Mesodermal cell (in vitro differentiated cells): ENCODE measurements around the gene BEX5. TPM values are rescaled to one million over a fixed set of nuclear protein-coding genes. Genes with fewer than 3 reads are reported as not detected.
"Not testable (repeated sequence)": the region's sequence is repeated elsewhere in the genome, so short reads cannot be mapped to it uniquely, and the experiment has no call there.

Experiments
- H3K27ac ChIP-seq: 2 replicates; pipeline ENCODE4 v1.7.0; 2013; ENCODE audit warnings: mild to moderate bottlenecking, low read depth, low read length, moderate library complexity; ENCODE audit not compliant: severe bottlenecking
- H3K36me3 ChIP-seq: 2 replicates; pipeline ENCODE4 v1.7.1; 2013; ENCODE audit warnings: mild to moderate bottlenecking, low read length, moderate library complexity; ENCODE audit not compliant: control insufficient read depth, insufficient read depth
- H3K4me1 ChIP-seq: one replicate; pipeline ENCODE4 v1.7.1; 2013; ENCODE audit warnings: mild to moderate bottlenecking, low read length; ENCODE audit not compliant: insufficient read depth, control insufficient read depth, poor library complexity, severe bottlenecking
- H3K4me3 ChIP-seq: 2 replicates; pipeline ENCODE4 v1.7.0; 2013; ENCODE audit warnings: low read length, control low read depth, mild to moderate bottlenecking; ENCODE audit not compliant: insufficient read depth, poor library complexity, severe bottlenecking; ENCODE audit errors: extremely low read depth
- H3K9me3 ChIP-seq: 2 replicates; pipeline ENCODE4 v1.7.1; 2013; ENCODE audit warnings: mild to moderate bottlenecking, low read length, moderate library complexity; ENCODE audit not compliant: control insufficient read depth
- WGBS, 2 experiments: methylation state at CpG; one replicate each; pipeline ENCODE4 v1.1.5; 2013; ENCODE audit warnings: missing lambda C conversion rate in 2 of 2; ENCODE audit not compliant: insufficient coverage in 2 of 2; 5-methylcytosine and 5-hydroxymethylcytosine counted together
- polyA plus RNA-seq, 2 experiments: library from polyadenylated mRNA; stranded (reverse); fragments of 50-300 nt; gene quantifications; one replicate each; pipeline ENCODE4 v1.2.3, GENCODE V29; 2013

Gene BEX5
- 2.9 TPM for polyA plus RNA-seq (2013, experiment 1 of 2)
- polyA plus RNA-seq (2013, experiment 2 of 2), result 1.3 TPM

DNA sequence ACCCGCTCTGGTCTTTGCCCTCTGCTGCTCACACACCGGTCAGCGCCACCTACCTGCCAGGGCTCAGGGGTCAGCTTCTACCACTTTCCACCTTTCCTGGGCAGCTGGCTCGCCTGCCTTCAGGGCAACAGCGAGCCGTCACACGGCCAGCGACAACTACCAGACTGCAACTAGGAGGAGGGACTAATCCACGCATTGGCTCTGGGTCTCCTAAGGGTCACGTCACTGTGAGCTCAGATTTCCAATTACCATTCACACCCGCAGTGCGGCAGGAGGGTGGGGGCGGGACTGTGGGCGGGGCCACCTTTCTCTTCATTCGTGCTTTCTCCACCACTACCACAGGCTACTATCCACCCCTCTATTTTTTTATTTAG lies at the start of gene BEX5:
Gene BEX5, minus strand, starts transcription at position 172 of the 374 bp plus-strand sequence. CDS start 1,712 bp downstream, outside the sequence.
- no peak within 1 kb of the TSS for H3K27ac ChIP-seq
- no peaks in the 10 kb centered on the region for H3K9me3 ChIP-seq
- H3K36me3 ChIP-seq, result no peaks in the 10 kb centered on the region
- 18% methylated on average over 2 of the region's 15 CpGs; no CpG with 5 or more reads in 1 of the 2 experiments for WGBS, 2 experiments
- peak within 1 kb of the TSS; percentile 8 for H3K4me3 ChIP-seq
- H3K4me1 ChIP-seq, result no peaks in the 10 kb centered on the region

DNA sequence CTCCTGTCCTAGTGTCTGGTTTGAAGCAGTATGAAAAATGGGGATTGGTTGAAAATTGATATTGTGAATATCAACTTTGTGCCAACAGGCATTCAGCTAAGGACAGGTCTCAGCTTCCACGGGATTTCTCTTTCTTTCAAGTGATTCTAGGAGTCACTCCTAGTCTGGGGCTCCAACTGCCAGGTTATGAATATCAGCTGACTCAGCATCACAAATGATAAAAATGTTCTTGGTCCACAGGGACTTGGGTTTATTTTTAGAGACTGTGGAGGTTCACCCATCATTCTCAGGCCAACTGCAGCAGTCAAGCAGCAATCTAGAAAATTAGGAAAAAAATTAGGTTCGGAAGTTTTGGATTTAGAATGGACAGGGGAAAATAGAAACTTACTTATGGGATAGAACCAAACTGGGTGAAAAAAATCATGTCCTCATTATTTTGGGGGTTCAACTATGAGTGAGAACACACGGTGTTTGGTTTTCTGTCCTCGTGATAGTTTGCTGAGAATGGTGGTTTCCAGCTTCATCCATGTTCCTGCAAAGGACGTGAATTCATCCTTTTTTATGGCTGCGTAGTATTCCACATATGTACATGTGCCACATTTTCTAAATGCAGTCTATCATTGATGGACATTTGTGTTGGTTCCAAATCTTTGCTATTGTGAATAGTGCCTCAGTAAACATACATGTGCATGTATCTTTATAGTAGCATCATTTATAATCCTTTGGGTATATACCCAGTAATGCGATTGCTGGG lies 30.4 kb upstream of the BEX5 start:
- no peak overlapping the region for H3K4me3 ChIP-seq
- WGBS, 2 experiments, result no CpG with 5 or more reads among the region's 7 CpGs
- H3K27ac ChIP-seq, result no peak overlapping the region
- no peaks in the 10 kb centered on the region for H3K36me3 ChIP-seq
- peaks cover 5% of the 10 kb centered on the region for H3K9me3 ChIP-seq
- no peaks in the 10 kb centered on the region for H3K4me1 ChIP-seq

DNA sequence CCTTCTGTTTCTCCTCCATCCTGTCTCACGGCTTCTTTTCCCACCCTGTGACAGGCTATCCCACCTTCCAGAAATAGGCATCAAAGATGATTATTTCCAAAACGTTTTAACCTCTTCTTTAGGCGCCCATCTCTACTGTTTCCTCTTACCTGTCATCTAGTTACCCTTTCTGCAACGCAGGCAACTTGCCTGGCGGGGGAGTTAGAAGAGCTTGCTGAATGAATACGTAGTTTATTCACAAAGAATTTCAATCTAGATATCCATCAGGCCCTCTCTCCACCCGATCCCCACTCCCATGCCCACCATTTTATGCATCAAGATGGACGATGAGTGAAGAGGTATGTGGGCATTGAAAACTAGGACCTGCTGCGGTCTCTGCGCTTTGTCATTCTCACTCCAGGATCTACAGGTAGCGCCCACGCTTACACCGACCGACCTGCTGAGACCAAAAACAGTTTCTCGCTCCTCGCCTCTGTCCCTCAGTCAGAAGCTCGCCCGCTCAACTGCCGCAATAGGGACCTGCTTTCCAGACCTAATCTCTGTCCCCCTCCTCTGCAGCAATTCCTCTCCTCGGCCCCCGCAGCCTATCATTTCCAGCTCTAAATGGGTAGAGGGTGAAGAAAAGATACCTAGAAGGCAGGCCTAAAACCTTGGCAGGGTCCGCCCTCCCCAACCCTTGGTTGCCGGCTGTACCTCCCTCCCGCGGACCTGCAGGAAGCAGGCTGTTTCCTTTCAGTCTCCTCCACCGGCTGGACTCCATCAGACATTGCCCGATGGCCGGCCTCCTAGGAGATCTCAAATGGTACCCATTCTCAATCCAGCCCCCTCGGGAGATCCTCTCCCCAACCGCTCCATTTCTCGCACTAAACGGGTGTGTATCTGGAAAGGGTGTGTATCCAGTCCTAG lies 624 bp downstream of the BEX5 start:
- Histone ChIP-seq H3K4me1 (no peaks in the 10 kb centered on the region), H3K9me3 (no peaks in the 10 kb centered on the region), H3K27ac (no peak overlapping the region), H3K36me3 (no peaks in the 10 kb centered on the region), H3K4me3 (peak overlapping the region; percentile 8)
- WGBS, 2 experiments, result 28 to 30% methylated on average over 6 to 11 of the region's 32 CpGs

DNA sequence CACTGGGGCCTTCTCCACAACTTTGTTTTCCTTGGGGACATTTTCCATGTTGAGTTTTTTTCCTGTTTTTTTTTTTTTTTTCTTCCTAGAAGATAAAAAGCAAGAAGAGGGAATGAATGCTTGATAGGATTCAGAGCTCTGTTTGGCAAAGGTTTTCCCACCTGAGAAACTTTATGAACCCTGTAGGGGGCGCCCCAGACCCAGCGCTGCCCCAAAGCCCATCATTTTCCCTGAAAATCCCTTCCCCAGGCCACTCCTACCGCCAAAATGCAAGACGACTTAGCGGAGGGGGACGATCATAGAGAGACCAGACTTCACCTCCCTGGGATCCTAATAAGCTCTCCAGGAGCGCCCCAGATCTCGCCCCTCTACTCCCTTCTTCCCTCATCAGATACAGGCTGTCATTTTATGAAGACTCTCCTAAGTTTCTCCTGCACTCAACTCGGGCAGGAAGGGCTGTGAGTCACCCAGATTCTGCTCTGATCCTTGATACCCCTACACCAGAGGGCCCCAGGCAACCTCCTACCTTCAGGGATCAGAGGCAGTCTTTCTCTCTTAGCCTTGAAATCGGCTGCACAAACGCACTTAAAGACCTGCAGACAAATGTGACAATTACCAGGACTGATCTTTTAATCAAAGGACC lies 1.4 kb downstream of the BEX5 start:
- H3K4me3 ChIP-seq, result no peak overlapping the region
- 11 to 17% methylated on average over 1 to 9 of the region's 11 CpGs for WGBS, 2 experiments
- no peaks in the 10 kb centered on the region for H3K36me3 ChIP-seq
- no peak overlapping the region for H3K27ac ChIP-seq
- no peaks in the 10 kb centered on the region for H3K4me1 ChIP-seq
- H3K9me3 ChIP-seq, result no peaks in the 10 kb centered on the region

DNA sequence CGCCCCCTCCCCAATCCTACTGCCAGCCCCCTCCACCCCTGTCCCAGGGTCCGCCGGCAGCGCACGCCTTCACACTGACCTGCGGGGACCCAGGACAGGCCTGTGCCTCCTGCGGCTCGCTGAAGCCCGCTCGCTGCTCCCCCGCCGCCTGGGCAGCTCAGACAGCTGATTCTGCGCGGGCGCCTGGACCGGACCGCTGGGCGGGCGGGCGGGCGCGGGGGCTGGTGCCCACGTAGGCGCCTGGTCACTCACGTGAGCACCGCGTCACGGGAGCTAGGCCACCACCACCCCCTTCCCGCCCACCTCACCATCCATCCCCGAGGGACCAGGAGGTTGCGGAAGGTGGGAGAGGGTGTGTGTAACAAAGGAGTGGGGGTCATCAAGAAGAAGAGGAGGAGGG lies 13.5 kb downstream of the BEX5 start, which contains the start of gene TCEAL6:
Gene TCEAL6, minus strand, starts transcription at position 208 of the 400 bp plus-strand sequence.
- not testable (repeated sequence) for H3K9me3 ChIP-seq, H3K36me3 ChIP-seq, H3K27ac ChIP-seq, H3K4me3 ChIP-seq, H3K4me1 ChIP-seq
- no CpG with 5 or more reads among the region's 31 CpGs for WGBS, 2 experiments

DNA sequence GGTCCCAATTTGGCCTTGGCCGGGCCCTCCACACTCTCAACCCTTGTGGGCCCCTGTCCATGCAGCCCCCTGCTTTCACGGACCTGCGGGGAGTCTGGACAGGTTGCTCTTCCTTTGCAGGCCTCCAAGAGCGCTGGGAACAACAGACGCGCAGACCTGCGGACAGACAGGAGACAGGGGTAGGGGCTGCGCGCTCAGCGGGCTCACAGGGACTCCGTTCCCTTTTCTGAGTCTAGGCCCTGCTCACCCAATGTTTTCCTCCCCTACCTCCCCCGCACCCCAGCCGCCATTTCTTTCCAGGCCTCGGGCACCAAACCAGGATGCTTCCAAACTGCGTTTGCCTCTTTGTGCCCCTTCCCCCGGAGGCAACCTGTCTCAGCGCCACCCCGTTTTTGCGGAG lies 14.1 kb downstream of the BEX5 start:
- 84 to 96% methylated on average over 3 to 9 of the region's 19 CpGs for WGBS, 2 experiments
- not testable (repeated sequence) for H3K36me3 ChIP-seq, H3K4me1 ChIP-seq, H3K4me3 ChIP-seq, H3K9me3 ChIP-seq, H3K27ac ChIP-seq

DNA sequence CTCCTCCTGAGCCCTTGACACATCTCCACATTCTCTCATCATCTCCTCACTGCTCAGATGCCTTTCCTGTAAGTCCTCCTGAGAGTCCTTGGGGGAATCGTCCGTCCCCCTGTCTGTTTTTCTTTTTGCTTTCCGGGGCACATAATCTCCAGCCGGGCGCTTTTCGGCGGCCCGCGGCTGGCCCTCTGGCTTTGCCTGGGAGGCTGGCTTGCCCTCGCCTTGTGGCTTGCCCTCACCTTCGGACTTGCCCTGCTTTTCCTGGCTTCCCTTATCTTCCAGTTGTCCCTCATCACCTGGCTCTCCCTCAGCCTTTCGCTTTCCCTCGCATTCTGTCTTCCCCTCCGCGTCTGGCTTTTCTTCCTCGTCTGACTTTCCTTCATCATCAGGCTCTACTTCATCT lies 14.9 kb downstream of the BEX5 start:
- WGBS, 2 experiments, result 87% methylated on average over 11 of the region's 16 CpGs; no CpG with 5 or more reads in 1 of the 2 experiments
- H3K9me3 ChIP-seq, H3K4me3 ChIP-seq, H3K4me1 ChIP-seq, H3K36me3 ChIP-seq, H3K27ac ChIP-seq: not testable (repeated sequence)

DNA sequence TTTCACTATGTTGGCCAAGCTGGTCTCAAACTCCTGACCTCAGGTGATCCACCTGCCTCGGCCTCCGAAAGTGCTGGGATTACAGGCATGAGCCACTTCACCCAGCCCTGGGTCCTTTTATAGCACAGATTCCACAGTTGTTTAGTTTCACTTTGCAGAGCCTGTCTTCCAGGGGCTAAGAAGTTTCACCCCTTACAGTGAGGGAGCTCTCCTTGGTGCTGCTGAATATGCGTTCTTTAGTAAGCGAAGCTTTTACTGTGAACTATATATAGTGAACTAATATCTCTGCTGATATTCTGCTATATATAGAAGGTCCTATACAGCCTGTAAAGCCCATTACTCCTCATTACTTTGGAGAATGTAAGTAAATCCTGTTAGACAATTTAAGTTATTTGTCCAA lies 17.7 kb downstream of the BEX5 start:
- H3K4me3 ChIP-seq, result no peak overlapping the region
- H3K36me3 ChIP-seq, result no peaks in the 10 kb centered on the region
- no peaks in the 10 kb centered on the region for H3K4me1 ChIP-seq
- H3K9me3 ChIP-seq, result no peaks in the 10 kb centered on the region
- H3K27ac ChIP-seq, result no peak overlapping the region
- WGBS, 2 experiments, result no CpG with 5 or more reads among the region's 4 CpGs

DNA sequence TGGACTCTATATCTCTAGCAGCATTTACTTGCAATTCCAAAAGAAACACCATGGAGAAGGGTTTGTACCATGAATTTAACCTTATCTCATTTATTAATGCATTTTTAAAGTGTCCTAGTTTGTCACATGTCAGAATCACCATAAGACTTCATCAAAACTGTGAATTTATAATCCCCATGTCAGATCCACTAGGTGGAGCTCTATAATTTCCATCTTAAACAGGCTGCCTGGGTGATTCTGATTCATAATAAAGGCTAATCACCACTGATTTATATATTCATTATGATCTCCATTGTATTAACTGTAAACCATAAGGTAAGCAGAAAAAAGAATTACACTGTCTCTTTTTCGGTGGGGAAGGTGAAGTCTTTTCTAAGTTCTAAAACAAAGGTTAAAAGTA lies 26.3 kb downstream of the BEX5 start:
- Histone ChIP-seq H3K4me1 (no peaks in the 10 kb centered on the region), H3K4me3 (no peak overlapping the region), H3K36me3 (no peaks in the 10 kb centered on the region), H3K9me3 (no peaks in the 10 kb centered on the region), H3K27ac (no peak overlapping the region)
- WGBS, 2 experiments, result no CpG with 5 or more reads among the region's 1 CpG

DNA sequence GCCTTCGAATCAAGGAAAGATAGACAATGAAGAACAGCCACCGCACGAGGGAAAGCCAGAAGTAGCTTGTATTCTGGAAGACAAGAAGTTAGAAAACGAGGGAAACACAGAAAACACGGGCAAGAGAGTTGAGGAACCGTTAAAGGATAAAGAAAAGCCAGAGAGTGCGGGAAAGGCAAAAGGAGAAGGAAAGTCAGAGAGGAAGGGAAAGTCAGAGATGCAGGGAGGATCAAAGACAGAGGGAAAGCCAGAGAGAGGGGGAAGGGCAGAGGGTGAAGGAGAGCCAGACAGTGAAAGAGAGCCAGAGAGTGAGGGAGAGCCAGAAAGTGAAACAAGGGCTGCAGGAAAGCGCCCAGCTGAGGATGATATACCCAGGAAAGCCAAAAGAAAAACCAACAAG lies 28.9 kb downstream of the BEX5 start:
- WGBS, 2 experiments, result 54 to 68% methylated on average over 5 to 7 of the region's 8 CpGs
- Histone ChIP-seq H3K4me1 (no peaks in the 10 kb centered on the region), H3K9me3 (no peaks in the 10 kb centered on the region), H3K27ac (no peak overlapping the region), H3K36me3 (no peaks in the 10 kb centered on the region), H3K4me3 (no peak overlapping the region)
